Astrocyte (in vitro differentiated cells and primary cell): ENCODE data around the gene PDGFD.

Source experiments
- CTCF ChIP-seq: IDR thresholded peaks from 2 replicates; pipeline ENCODE4 v1.5.1; 2011; ENCODE audit warnings: low read depth, mild to moderate bottlenecking, inconsistent platforms, low read length, moderate library complexity; ENCODE audit not compliant: insufficient read depth
- EZH2 ChIP-seq: IDR thresholded peaks from 2 replicates; pipeline ENCODE4 v1.6.1; 2012; ENCODE audit warnings: mild to moderate bottlenecking, low read length, inconsistent platforms; ENCODE audit not compliant: insufficient read depth

- no peak for TF ChIP-seq CTCF
- TF ChIP-seq EZH2: no peak
Observed at GRCh38 chr11:103928802-103929161, 235.2 kb downstream of the PDGFD start.
